Caco-2 (cell line): Measurements from ENCODE around the gene SLC16A12. TPM values are rescaled to one million over a fixed set of nuclear protein-coding genes. Genes with fewer than 3 reads are reported as not detected.
"Not testable (repeated sequence)": the region's sequence is repeated elsewhere in the genome, so short reads cannot be mapped to it uniquely, and the experiment has no call there.

Source experiments
- BruUV-seq: library from RNA; stranded (reverse); fragments of 400-500 nt; replicated peaks from 2 replicates; lab custom pipeline; 2021; lab: Mats Ljungman, UMichigan
- CTCF ChIA-PET: fragments of 300-600 bp; sonication (Branson Sonifier 250); formaldehyde crosslinking; loops from one replicate; lab custom pipeline; 2022; ENCODE audit warnings: antibody characterized with exemption; lab: Charles Lee
- POLR2A ChIA-PET: fragments of 300-600 bp; sonication (Branson Sonifier 250); formaldehyde crosslinking; loops from one replicate; lab custom pipeline; 2022; ENCODE audit warnings: antibody characterized with exemption; lab: Charles Lee
- DNase-seq, 2 experiments: peaks; one replicate each; pipeline versions ENCODE4 v3.0.0 to v3.0.0-alpha.2; 2020 to 2022
- H3K27me3 ChIP-seq: replicated peaks from 2 replicates; pipeline ENCODE4 v1.6.0; 2011; ENCODE audit warnings: low read length; ENCODE audit not compliant: control insufficient read depth, insufficient read depth
- H3K36me3 ChIP-seq: 2 replicates; pipeline ENCODE4 v1.5.1; 2011; ENCODE audit warnings: low read length; ENCODE audit not compliant: control insufficient read depth, insufficient read depth
- H3K4me1 ChIP-seq: fragments of 250-450 bp; sonication (Bioruptor Pico); 2 replicates; pipeline ENCODE4 v1.5.1; 2020; ENCODE audit warnings: mild to moderate bottlenecking
- H3K4me3 ChIP-seq: 2 replicates; pipeline ENCODE4 v1.5.1; 2011; ENCODE audit warnings: low read depth, mild to moderate bottlenecking, control low read depth, low read length
- H3K9me3 ChIP-seq: fragments of 250-450 bp; sonication (Bioruptor Pico); 2 replicates; pipeline ENCODE4 v1.5.1; 2020; ENCODE audit warnings: mild to moderate bottlenecking, moderate library complexity
- H3K27ac Mint-ChIP-seq: one replicate; pipeline ENCODE4 v1.8.0; 2022; ENCODE audit warnings: mixed read lengths; ENCODE audit not compliant: unreplicated experiment
- H3K27me3 Mint-ChIP-seq: one replicate; pipeline ENCODE4 v1.8.0; 2022; ENCODE audit warnings: mixed read lengths; ENCODE audit not compliant: insufficient read depth, unreplicated experiment
- H3K36me3 Mint-ChIP-seq: one replicate; pipeline ENCODE4 v1.8.0; 2022; ENCODE audit warnings: mild to moderate bottlenecking, mixed read lengths; ENCODE audit not compliant: insufficient read depth, unreplicated experiment
- H3K4me1 Mint-ChIP-seq: one replicate; pipeline ENCODE4 v1.8.0; 2022; ENCODE audit warnings: low read depth, mixed read lengths; ENCODE audit not compliant: unreplicated experiment
- H3K4me3 Mint-ChIP-seq: one replicate; pipeline ENCODE4 v1.8.0; 2022; ENCODE audit warnings: mild to moderate bottlenecking, moderate library complexity, mixed read lengths; ENCODE audit not compliant: unreplicated experiment
- H3K9me3 Mint-ChIP-seq: one replicate; pipeline ENCODE4 v1.8.0; 2022; ENCODE audit warnings: mixed read lengths; ENCODE audit not compliant: unreplicated experiment
- intact Hi-C: fragments of 100-400 bp; cut with micrococcal nuclease; formaldehyde crosslinking; loops from one replicate; pipeline ENCODE4 v1.10.0; 2022; ENCODE audit not compliant: unreplicated experiment
- total RNA-seq: library from RNA; stranded (reverse); gene quantifications from 2 replicates; pipeline ENCODE4 v1.2.3, GENCODE V29; 2022
- TF ChIP-seq, protein P1 (sequence below), 2 experiments: fragments of 200-600 bp in 1 of 2; IDR thresholded peaks; 1 replicate in 1 of 2; 2 replicates in 1 of 2; pipeline versions ENCODE4 v1.5.1 to v1.8.0; 2011 to 2022; ENCODE audit warnings: antibody characterized with exemption in 1 of 2, control low read depth in 1 of 2, inconsistent platforms in 1 of 2, low read depth in 1 of 2, low read length in 1 of 2, mild to moderate bottlenecking in 1 of 2, moderate library complexity in 1 of 2; ENCODE audit not compliant: insufficient read depth in 1 of 2, severe bottlenecking in 1 of 2, unreplicated experiment in 1 of 2

Gene SLC16A12
- total RNA-seq, 1 experiment from 2014 or later, result not detected

DNA sequence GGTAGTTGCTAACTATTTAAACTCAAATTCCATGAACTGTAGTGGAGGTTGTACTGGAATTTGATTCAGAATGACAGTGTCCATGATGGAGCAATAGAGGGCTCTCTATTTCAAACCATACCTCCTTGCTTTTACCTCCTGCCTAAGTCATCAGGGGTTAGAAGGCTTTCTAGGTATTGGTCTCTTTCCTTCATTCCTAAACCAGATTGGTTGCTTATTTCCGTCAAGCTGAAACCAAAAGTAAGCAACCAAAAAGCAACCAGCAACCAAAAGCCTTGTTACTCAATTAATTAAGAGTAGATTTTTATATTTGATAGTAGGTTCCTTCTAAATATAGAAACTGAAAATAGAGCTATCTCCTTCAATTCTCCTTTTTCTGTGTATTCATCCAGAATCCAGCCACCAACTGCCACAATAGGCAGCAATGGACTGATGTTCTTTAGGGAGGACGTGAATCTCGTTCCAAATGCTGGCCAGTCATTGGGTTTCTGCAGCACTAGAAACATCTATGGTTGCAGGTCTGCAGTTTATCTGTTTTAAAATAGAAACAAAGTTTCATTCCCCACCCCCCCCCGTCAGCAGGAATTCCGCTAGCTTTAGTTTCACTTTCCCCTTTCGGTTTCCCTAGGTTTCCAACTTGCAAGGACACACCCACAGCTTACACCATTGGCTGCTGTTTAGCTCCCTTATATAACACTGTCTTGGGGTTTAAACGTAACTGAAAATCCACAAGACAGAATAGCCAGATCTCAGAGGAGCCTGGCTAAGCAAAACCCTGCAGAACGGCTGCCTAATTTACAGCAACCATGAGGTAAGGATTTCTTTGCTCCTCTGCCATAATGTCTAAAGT lies 143.3 kb downstream of the SLC16A12 start, which contains the start of gene IFIT1:
Gene IFIT1, plus strand, starts transcription at position 717 of the 850 bp plus-strand sequence. Its CDS starts 90 bp downstream, at position 807.
- TF ChIP-seq, protein P1, sequence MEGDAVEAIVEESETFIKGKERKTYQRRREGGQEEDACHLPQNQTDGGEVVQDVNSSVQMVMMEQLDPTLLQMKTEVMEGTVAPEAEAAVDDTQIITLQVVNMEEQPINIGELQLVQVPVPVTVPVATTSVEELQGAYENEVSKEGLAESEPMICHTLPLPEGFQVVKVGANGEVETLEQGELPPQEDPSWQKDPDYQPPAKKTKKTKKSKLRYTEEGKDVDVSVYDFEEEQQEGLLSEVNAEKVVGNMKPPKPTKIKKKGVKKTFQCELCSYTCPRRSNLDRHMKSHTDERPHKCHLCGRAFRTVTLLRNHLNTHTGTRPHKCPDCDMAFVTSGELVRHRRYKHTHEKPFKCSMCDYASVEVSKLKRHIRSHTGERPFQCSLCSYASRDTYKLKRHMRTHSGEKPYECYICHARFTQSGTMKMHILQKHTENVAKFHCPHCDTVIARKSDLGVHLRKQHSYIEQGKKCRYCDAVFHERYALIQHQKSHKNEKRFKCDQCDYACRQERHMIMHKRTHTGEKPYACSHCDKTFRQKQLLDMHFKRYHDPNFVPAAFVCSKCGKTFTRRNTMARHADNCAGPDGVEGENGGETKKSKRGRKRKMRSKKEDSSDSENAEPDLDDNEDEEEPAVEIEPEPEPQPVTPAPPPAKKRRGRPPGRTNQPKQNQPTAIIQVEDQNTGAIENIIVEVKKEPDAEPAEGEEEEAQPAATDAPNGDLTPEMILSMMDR (IDR thresholded peaks at IDR 0.05; ENCODE audit: insufficient read depth in 1 of 2, low read depth in 1 of 2, low read length in 1 of 2, severe bottlenecking in 1 of 2, unreplicated experiment in 1 of 2), result no peak
- Histone ChIP-seq H3K27me3 (no peaks in the 10 kb centered on the region), H3K4me1 (peaks cover 9% of the 10 kb centered on the region; the same call in 1 of the 2 replicates), H3K9me3 (no peaks in the 10 kb centered on the region), H3K4me3 (peak within 1 kb of the TSS; percentile 26), H3K36me3 (no peaks in the 10 kb centered on the region)
- Mint-ChIP-seq H3K4me1 (peaks cover 9% of the 10 kb centered on the region), H3K9me3 (no peaks in the 10 kb centered on the region), H3K4me3 (peak within 1 kb of the TSS; percentile 66), H3K36me3 (no peaks in the 10 kb centered on the region), H3K27me3 (no peaks in the 10 kb centered on the region), H3K27ac (no peak within 1 kb of the TSS)
- ChIA-PET POLR2A (interaction anchor here (0.6 to 0.7 kb wide), 2 partner anchors 136 to 141 kb away, joined by 3 read pairs; no protein-coding TSS in a partner anchor), CTCF (interaction anchor here (0.6 kb wide), 1 partner anchor 12 kb away, joined by 8 read pairs; no protein-coding TSS in a partner anchor)
- BruUV-seq, result no TSS peak
- DNase-seq, result no peak
- intact Hi-C loops, result no loop called here

GRCh38 chr10:89391226-89391576 lies 144.2 kb downstream of the SLC16A12 start:
- H3K27ac Mint-ChIP-seq, H3K36me3 Mint-ChIP-seq, H3K9me3 Mint-ChIP-seq, POLR2A ChIA-PET, H3K4me1 ChIP-seq, H3K4me3 Mint-ChIP-seq, H3K27me3 ChIP-seq, H3K4me1 Mint-ChIP-seq, intact Hi-C loops, CTCF ChIA-PET, H3K36me3 ChIP-seq, H3K4me3 ChIP-seq, BruUV-seq, H3K9me3 ChIP-seq, DNase-seq, H3K27me3 Mint-ChIP-seq: not testable (repeated sequence)

DNA sequence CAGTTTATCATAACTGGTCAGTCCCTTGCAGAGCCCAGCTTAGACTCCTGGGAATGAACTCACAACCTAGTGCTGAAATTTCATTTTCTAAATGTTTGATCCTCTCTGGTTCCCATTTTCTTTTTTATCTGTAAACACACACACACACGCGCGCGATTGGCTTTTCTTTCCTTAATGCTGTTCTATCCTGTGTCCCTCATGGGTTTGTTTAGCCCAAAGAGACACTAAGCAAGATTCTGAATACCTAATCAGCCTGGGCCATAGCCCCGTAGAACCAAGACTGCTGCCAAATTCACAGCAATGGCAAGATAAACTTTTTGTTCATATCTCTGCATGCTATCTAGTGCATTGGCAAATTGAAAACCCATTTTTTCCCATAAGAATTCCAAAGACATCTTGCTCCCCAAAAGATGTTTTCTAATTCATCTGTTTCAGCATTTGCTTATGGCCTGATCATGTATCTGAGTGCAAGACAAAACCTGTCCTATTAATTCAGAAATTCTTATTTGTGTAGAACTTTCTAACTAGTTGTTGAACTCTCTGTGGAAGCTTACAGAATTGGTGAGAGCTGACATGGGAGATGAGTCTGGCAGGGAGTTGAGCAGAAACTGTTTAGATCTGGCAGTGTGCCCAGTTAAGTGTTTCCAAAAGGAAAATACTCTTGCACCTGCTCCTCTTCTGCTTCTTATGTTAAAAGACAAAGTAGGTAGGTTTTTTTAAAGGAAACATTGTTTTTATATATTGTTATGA lies 144.7 kb downstream of the SLC16A12 start:
- Histone ChIP-seq H3K4me1 (peaks cover 9% of the 10 kb centered on the region; the same call in 1 of the 2 replicates), H3K27me3 (no peaks in the 10 kb centered on the region), H3K4me3 (no peak overlapping the region), H3K36me3 (no peaks in the 10 kb centered on the region), H3K9me3 (no peaks in the 10 kb centered on the region)
- no peaks in the 10 kb centered on the region for H3K27me3 Mint-ChIP-seq
- CTCF ChIA-PET, result interaction anchor here (1.6 kb wide), 1 partner anchor 45 kb away, joined by 8 read pairs; no protein-coding TSS in a partner anchor
- H3K4me3 Mint-ChIP-seq, result no peak overlapping the region
- H3K36me3 Mint-ChIP-seq, result no peaks in the 10 kb centered on the region
- H3K27ac Mint-ChIP-seq, result no peak overlapping the region
- TF ChIP-seq, protein P1 (IDR thresholded peaks at IDR 0.05; ENCODE audit: insufficient read depth in 1 of 2, low read depth in 1 of 2, low read length in 1 of 2, severe bottlenecking in 1 of 2, unreplicated experiment in 1 of 2), result no peak
- POLR2A ChIA-PET, result no interaction called here
- H3K9me3 Mint-ChIP-seq, result no peaks in the 10 kb centered on the region
- no TSS peak for BruUV-seq
- H3K4me1 Mint-ChIP-seq, result peaks cover 9% of the 10 kb centered on the region
- DNase-seq, result no peak
- intact Hi-C loops, result no loop called here
